Measurements from ENCODE around the gene BDKRB2. TPM values are rescaled to one million over a fixed set of nuclear protein-coding genes. Genes with fewer than 3 reads are reported as not detected.

Gene BDKRB2
- polyA plus RNA-seq, 1 experiment: 26.8 TPM

- no peak for TF ChIP-seq CTCF (IDR thresholded peaks at IDR 0.05; ENCODE audit: insufficient read depth, low read depth, low read length)
- DNase-seq (ENCODE audit: low read depth): no peak
- no peaks in the 10 kb centered on the region for H3K27me3 ChIP-seq (ENCODE audit: control insufficient read depth, insufficient read depth, low read length)
- no peaks in the 10 kb centered on the region for H3K36me3 ChIP-seq (ENCODE audit: control insufficient read depth, insufficient read depth, low read length)
- H3K4me3 ChIP-seq (ENCODE audit: low read depth, low read length): no peak overlapping the region
- POLR2A ChIA-PET: no interaction called here
- CTCF ChIA-PET: interaction anchor here (0.8 to 10.1 kb wide), 7 partner anchors 11 to 177 kb away, joined by 3 to 225 read pairs (median 13); no protein-coding TSS in a partner anchor
These were observed 68.3 kb downstream of the BDKRB2 start for GRCh38 chr14:96272777-96273473.

- no peak for DNase-seq (ENCODE audit: low read depth)
- Histone ChIP-seq H3K36me3 (ENCODE audit: control insufficient read depth, insufficient read depth, low read length) (no peaks in the 10 kb centered on the region), H3K27me3 (ENCODE audit: control insufficient read depth, insufficient read depth, low read length) (no peaks in the 10 kb centered on the region), H3K4me3 (ENCODE audit: low read depth, low read length) (no peak overlapping the region)
- ChIA-PET POLR2A (interaction anchor here (0.7 kb wide), 2 partner anchors 68 to 226 kb away, joined by 3 to 10 read pairs; no protein-coding TSS in a partner anchor), CTCF (interaction anchor here (0.6 to 10.1 kb wide), 13 partner anchors 10 to 869 kb away, joined by 3 to 225 read pairs (median 11); no protein-coding TSS in a partner anchor)
- no peak for TF ChIP-seq CTCF (IDR thresholded peaks at IDR 0.05; ENCODE audit: insufficient read depth, low read depth, low read length)
These were observed 69.0 kb downstream of the BDKRB2 start for GRCh38 chr14:96273629-96274028.

- TF ChIP-seq CTCF (IDR thresholded peaks at IDR 0.05; ENCODE audit: insufficient read depth, low read depth, low read length): no peak
- CTCF ChIA-PET: interaction anchor here (0.6 to 10.1 kb wide), 27 partner anchors 8 to 869 kb away, joined by 3 to 225 read pairs (median 4); no protein-coding TSS in a partner anchor
- Histone ChIP-seq H3K36me3 (ENCODE audit: control insufficient read depth, insufficient read depth, low read length) (no peaks in the 10 kb centered on the region), H3K4me3 (ENCODE audit: low read depth, low read length) (no peak overlapping the region), H3K27me3 (ENCODE audit: control insufficient read depth, insufficient read depth, low read length) (no peaks in the 10 kb centered on the region)
- POLR2A ChIA-PET: interaction anchor here (0.7 kb wide), 2 partner anchors 69 to 225 kb away, joined by 3 to 10 read pairs; no protein-coding TSS in a partner anchor
- DNase-seq (ENCODE audit: low read depth): no peak
These were observed 69.5 kb downstream of the BDKRB2 start for GRCh38 chr14:96274122-96274521.

- DNase-seq (ENCODE audit: low read depth): peak; percentile 59
- Histone ChIP-seq H3K27me3 (ENCODE audit: control insufficient read depth, insufficient read depth, low read length) (no peaks in the 10 kb centered on the region), H3K4me3 (ENCODE audit: low read depth, low read length) (no peak overlapping the region), H3K36me3 (ENCODE audit: control insufficient read depth, insufficient read depth, low read length) (no peaks in the 10 kb centered on the region)
- CTCF ChIA-PET: interaction anchor here (0.6 to 10.1 kb wide), 35 partner anchors 9 to 280 kb away, joined by 3 to 225 read pairs (median 5); no protein-coding TSS in a partner anchor
- no peak for TF ChIP-seq CTCF (IDR thresholded peaks at IDR 0.05; ENCODE audit: insufficient read depth, low read depth, low read length)
- POLR2A ChIA-PET: interaction anchor here (0.7 kb wide), 1 partner anchor 225 kb away, joined by 10 read pairs; no protein-coding TSS in a partner anchor
These were observed 69.9 kb downstream of the BDKRB2 start for GRCh38 chr14:96274543-96274942.

Measured in BJ (cell line).